BJ (cell line): ENCODE measurements around the gene LYRM4. TPM values are rescaled to one million over a fixed set of nuclear protein-coding genes. Genes with fewer than 3 reads are reported as not detected.
A peak's percentile ranks its signal among the peaks of the same experiment; 100 is the strongest.

Source experiments
- CTCF ChIA-PET: fragments of 350-600 bp; formaldehyde crosslinking; extraction: SDS; loops from one replicate; lab custom pipeline; 2021; ENCODE audit warnings: antibody characterized with exemption, inconsistent platforms; lab: Yijun Ruan, JAX
- POLR2A ChIA-PET: fragments of 300-600 bp; sonication (Branson Sonifier 250); formaldehyde crosslinking; extraction: SDS; loops from one replicate; lab custom pipeline; 2021; ENCODE audit warnings: antibody characterized with exemption; lab: Charles Lee
- DNase-seq: peaks from one replicate; pipeline ENCODE4 v3.0.0-alpha.2; 2011; ENCODE audit warnings: low read depth
- H3K27me3 ChIP-seq: 2 replicates; pipeline ENCODE4 v1.6.0; 2011; ENCODE audit warnings: low read length; ENCODE audit not compliant: control insufficient read depth, insufficient read depth
- H3K36me3 ChIP-seq: 2 replicates; pipeline ENCODE4 v1.5.1; 2011; ENCODE audit warnings: low read length; ENCODE audit not compliant: control insufficient read depth, insufficient read depth
- H3K4me3 ChIP-seq: 2 replicates; pipeline ENCODE4 v1.5.1; 2011; ENCODE audit warnings: low read depth, mild to moderate bottlenecking, control low read depth, low read length
- CTCF ChIP-seq: IDR thresholded peaks from 2 replicates; pipeline ENCODE4 v1.5.1; 2011; ENCODE audit warnings: low read depth, mild to moderate bottlenecking, control low read depth, inconsistent platforms, low read length, moderate library complexity; ENCODE audit not compliant: insufficient read depth
- polyA plus RNA-seq: library from polyadenylated mRNA; depleted of rRNA; stranded (reverse); fragments of >200 nt; gene quantifications from 2 replicates; pipeline ENCODE4 v1.2.3, GENCODE V29; 2011

LYRM4 gene
- polyA plus RNA-seq, 1 experiment, result 29.0 TPM

GRCh38 chr6:5116243-5116991, 144.3 kb downstream of the LYRM4 start:
- Histone ChIP-seq H3K27me3 (no peaks in the 10 kb centered on the region), H3K36me3 (no peaks in the 10 kb centered on the region), H3K4me3 (no peak overlapping the region)
- ChIA-PET POLR2A (no interaction called here), CTCF (no interaction called here)
- DNase-seq, result no peak
- no peak for TF ChIP-seq CTCF

- Histone ChIP-seq H3K27me3 (no peaks in the 10 kb centered on the region), H3K4me3 (no peak overlapping the region), H3K36me3 (no peaks in the 10 kb centered on the region)
- CTCF ChIA-PET, result no interaction called here
- TF ChIP-seq CTCF, result peak; percentile 32; the same call in 1 of the 2 replicates
- POLR2A ChIA-PET, result no interaction called here
- no peak for DNase-seq
Measured at GRCh38 chr6:5115168-5115567, 145.6 kb downstream of the LYRM4 start.

- H3K4me3 ChIP-seq, result no peak overlapping the region
- ChIA-PET POLR2A (no interaction called here), CTCF (interaction anchor here (0.9 to 1.2 kb wide), 2 partner anchors 12 to 30 kb away, joined by 3 to 6 read pairs; no protein-coding TSS in a partner anchor)
- H3K27me3 ChIP-seq, result no peaks in the 10 kb centered on the region
- TF ChIP-seq CTCF, result no peak
- H3K36me3 ChIP-seq, result no peaks in the 10 kb centered on the region
- DNase-seq, result no peak
Measured at GRCh38 chr6:5113096-5113495, 147.7 kb downstream of the LYRM4 start.

- DNase-seq, result no peak
- no peak for TF ChIP-seq CTCF
- Histone ChIP-seq H3K4me3 (no peak overlapping the region), H3K36me3 (no peaks in the 10 kb centered on the region; the same call in 1 of the 2 replicates), H3K27me3 (no peaks in the 10 kb centered on the region)
- ChIA-PET CTCF (interaction anchor here (0.7 kb wide), 1 partner anchor 31 kb away, joined by 3 read pairs; no protein-coding TSS in a partner anchor), POLR2A (no interaction called here)
Measured at GRCh38 chr6:5112066-5112799, 148.5 kb downstream of the LYRM4 start.

GRCh38 chr6:5111626-5112025, 149.1 kb downstream of the LYRM4 start:
- TF ChIP-seq CTCF, result no peak
- Histone ChIP-seq H3K4me3 (no peak overlapping the region), H3K27me3 (no peaks in the 10 kb centered on the region), H3K36me3 (no peaks in the 10 kb centered on the region; the same call in 1 of the 2 replicates)
- ChIA-PET POLR2A (no interaction called here), CTCF (no interaction called here)
- no peak for DNase-seq
